Endothelial cell of umbilical vein (primary cell): ENCODE measurements around the gene ZDHHC13. TPM values are rescaled to one million over a fixed set of nuclear protein-coding genes. Genes with fewer than 3 reads are reported as not detected.

ENCODE experiments used
- BruUV-seq: library from RNA; stranded (reverse); fragments of 400-500 nt; replicated peaks from 2 replicates; lab custom pipeline; 2021; lab: Mats Ljungman, UMichigan
- CTCF ChIA-PET: fragments of 300-600, 350-600 bp; sonication (Branson Sonifier 250); formaldehyde crosslinking; loops from one replicate; lab custom pipeline; 2021; ENCODE audit warnings: antibody characterized with exemption, inconsistent platforms; lab: Charles Lee
- POLR2A ChIA-PET: fragments of 300-600, 350-600 bp; sonication (Branson Sonifier 250); formaldehyde crosslinking; loops from one replicate; lab custom pipeline; 2021; ENCODE audit warnings: antibody characterized with exemption, inconsistent platforms; lab: Charles Lee
- DNase-seq: peaks from one replicate; pipeline ENCODE4 v3.0.0-alpha.2; 2011; ENCODE audit warnings: low read depth, low spot score
- FAIRE-seq: peaks from 2 replicates; lab custom pipeline; 2011; peaks lifted over from hg19 to GRCh38; lab: Jason Lieb, UNC
- H2AFZ ChIP-seq: 2 replicates; pipeline ENCODE4 v1.6.0; 2012; ENCODE audit warnings: low read depth, low read length, control low read depth, inconsistent platforms
- H3K27ac ChIP-seq: 2 replicates; pipeline ENCODE4 v1.5.1; 2011; ENCODE audit warnings: low read depth, mild to moderate bottlenecking, control low read depth, low read length, moderate library complexity; ENCODE audit not compliant: insufficient read depth
- H3K27me3 ChIP-seq, 2 experiments: 2 replicates each; pipeline versions ENCODE4 v1.6.0 to v1.6.1; 2011; ENCODE audit warnings: low read length in 2 of 2, mixed read lengths in 1 of 2; ENCODE audit not compliant: control insufficient read depth in 2 of 2, insufficient read depth in 2 of 2
- H3K36me3 ChIP-seq, 2 experiments: 2 replicates in 1 of 2; 3 replicates in 1 of 2; pipeline ENCODE4 v1.5.1; 2011; ENCODE audit warnings: low read length in 2 of 2, mild to moderate bottlenecking in 1 of 2, moderate library complexity in 1 of 2; ENCODE audit not compliant: control insufficient read depth in 2 of 2, insufficient read depth in 2 of 2; ENCODE audit errors: extremely low read depth in 1 of 2
- H3K4me1 ChIP-seq: 3 replicates; pipeline ENCODE4 v1.5.1; 2011; ENCODE audit warnings: mild to moderate bottlenecking, low read length; ENCODE audit not compliant: control insufficient read depth, insufficient read depth; ENCODE audit errors: extremely low read depth
- H3K4me2 ChIP-seq: 2 replicates; pipeline ENCODE4 v1.6.1; 2011; ENCODE audit warnings: low read length, control low read depth, mixed read lengths; ENCODE audit not compliant: insufficient read depth
- H3K4me3 ChIP-seq, 3 experiments: fragments of 200-600 bp in 1 of 3; sonication (generic), shearing (Covaris generic) in 1 of 3; replicated peaks in 1 of 3; 2 replicates each; pipeline ENCODE4 v1.5.1; 2011 to 2016; ENCODE audit warnings: control low read depth in 3 of 3, low read length in 3 of 3, mild to moderate bottlenecking in 2 of 3, inconsistent platforms in 1 of 3, low read depth in 1 of 3, moderate library complexity in 1 of 3; ENCODE audit not compliant: insufficient read depth in 1 of 3
- H3K79me2 ChIP-seq: 2 replicates; pipeline ENCODE4 v1.6.0; 2012; ENCODE audit warnings: low read length, inconsistent platforms; ENCODE audit not compliant: control insufficient read depth, insufficient read depth
- H3K9ac ChIP-seq: replicated peaks from 2 replicates; pipeline ENCODE3; 2011; ENCODE audit warnings: low read length, control low read depth; ENCODE audit not compliant: insufficient read depth; ENCODE audit errors: extremely low read depth
- H3K9me1 ChIP-seq: replicated peaks from 3 replicates; pipeline ENCODE4 v1.6.0; 2011; ENCODE audit warnings: mild to moderate bottlenecking, low read length; ENCODE audit not compliant: control insufficient read depth, insufficient read depth; ENCODE audit errors: extremely low read depth
- H3K9me3 ChIP-seq: replicated peaks from 2 replicates; pipeline ENCODE4 v1.5.1; 2012; ENCODE audit warnings: low read length, inconsistent platforms; ENCODE audit not compliant: control insufficient read depth, insufficient read depth
- H4K20me1 ChIP-seq: replicated peaks from 2 replicates; pipeline ENCODE3; 2011; ENCODE audit warnings: mild to moderate bottlenecking, low read length; ENCODE audit not compliant: control insufficient read depth, insufficient read depth; ENCODE audit errors: extremely low read depth
- EZH2 ChIP-seq: IDR thresholded peaks from 2 replicates; pipeline ENCODE4 v1.6.1; 2012; ENCODE audit warnings: borderline replicate concordance, low read depth, mild to moderate bottlenecking, moderate library complexity, low read length, inconsistent platforms; ENCODE audit not compliant: severe bottlenecking
- FOS ChIP-seq: IDR thresholded peaks from 2 replicates; pipeline ENCODE4 v1.6.1; 2011; ENCODE audit warnings: mild to moderate bottlenecking, low read length, moderate library complexity, borderline replicate concordance; ENCODE audit not compliant: insufficient read depth
- GATA2 ChIP-seq: IDR thresholded peaks from 2 replicates; pipeline ENCODE4 v1.7.0; 2011; ENCODE audit warnings: low read depth, mild to moderate bottlenecking, moderate library complexity, mixed read lengths, low read length; ENCODE audit not compliant: insufficient read length, insufficient read depth
- JUN ChIP-seq: IDR thresholded peaks from 2 replicates; pipeline ENCODE4 v1.6.1; 2011; ENCODE audit warnings: borderline replicate concordance, low read depth; ENCODE audit not compliant: insufficient read length, insufficient read depth
- MYC ChIP-seq: IDR thresholded peaks from one replicate; pipeline ENCODE4 v1.6.1; 2011; ENCODE audit warnings: mild to moderate bottlenecking, low read depth, low read length
- POLR2A ChIP-seq: IDR thresholded peaks from 2 replicates; pipeline ENCODE4 v1.6.1; 2012; ENCODE audit warnings: low read depth, mild to moderate bottlenecking, control low read depth, low read length
- POLR2AphosphoS5 ChIP-seq: IDR thresholded peaks from 2 replicates; pipeline ENCODE4 v1.6.1; 2012; ENCODE audit warnings: low read depth, mild to moderate bottlenecking, control low read depth, low read length, moderate library complexity; ENCODE audit not compliant: insufficient read depth
- dilution Hi-C: fragments of 300-500 bp; cut with MboI; formaldehyde crosslinking; loops from one replicate; pipeline ENCODE4 v1.15.0; 2019; ENCODE audit warnings: low sequenced_read_pairs; ENCODE audit not compliant: extremely low pct_ligation_motif_present
- intact Hi-C: fragments of 100-400 bp; cut with micrococcal nuclease; formaldehyde crosslinking; loops from one replicate; pipeline ENCODE4 v1.10.0; 2022
- polyA plus RNA-seq, 4 experiments: library from polyadenylated mRNA; depleted of rRNA in 3 of 4; stranded (reverse) in 3 of 4; unstranded in 1 of 4; fragments of >200 nt; gene quantifications; 2 replicates each; pipeline versions ENCODE4 v1.2.1 to v1.2.3, GENCODE V29; 2011 to 2012; ENCODE audit warnings: missing spikeins in 1 of 4
- total RNA-seq: library from RNA; stranded (reverse); gene quantifications from 2 replicates; pipeline ENCODE4 v1.2.3, GENCODE V29; 2021
- TF ChIP-seq, protein P1 (sequence below), 2 donors: IDR thresholded peaks; 1 replicate in 1 of 2; 2 replicates in 1 of 2; pipeline ENCODE4 v1.5.1; 2011; ENCODE audit warnings: low read length in 2 of 2, mild to moderate bottlenecking in 2 of 2, moderate library complexity in 2 of 2, control low read depth in 1 of 2, inconsistent platforms in 1 of 2, low read depth in 1 of 2; ENCODE audit not compliant: insufficient read depth in 1 of 2; ENCODE audit errors: extremely low read depth in 1 of 2
- TF ChIP-seq, protein P2 (sequence below): IDR thresholded peaks from 2 replicates; pipeline ENCODE4 v1.6.1; 2011; ENCODE audit not compliant: insufficient read depth, insufficient read length

ZDHHC13 gene
- total and polyA plus RNA-seq, 2 donors (not counting 3 experiments of a cell fraction or from before 2014, with no cell fraction given) = 37.4 to 52.9 TPM

GRCh38 chr11:19121646-19122045, 4.7 kb downstream of the ZDHHC13 start:
- Histone ChIP-seq H3K4me3 (no peak overlapping the region), H3K27ac (no peak overlapping the region), H3K79me2 (peaks cover 87% of the 10 kb centered on the region), H3K9ac (no peak overlapping the region), H4K20me1 (no peaks in the 10 kb centered on the region), H3K36me3 (peaks cover 0 to 13% of the 10 kb centered on the region in 2 experiments), H3K4me1 (peaks cover 46% of the 10 kb centered on the region), H3K9me1 (no peaks in the 10 kb centered on the region), H3K4me2 (peak overlapping the region; percentile 94), H3K9me3 (no peaks in the 10 kb centered on the region), H3K27me3 (no peaks in the 10 kb centered on the region), H2AFZ (no peak overlapping the region)
- TF ChIP-seq, protein P1, sequence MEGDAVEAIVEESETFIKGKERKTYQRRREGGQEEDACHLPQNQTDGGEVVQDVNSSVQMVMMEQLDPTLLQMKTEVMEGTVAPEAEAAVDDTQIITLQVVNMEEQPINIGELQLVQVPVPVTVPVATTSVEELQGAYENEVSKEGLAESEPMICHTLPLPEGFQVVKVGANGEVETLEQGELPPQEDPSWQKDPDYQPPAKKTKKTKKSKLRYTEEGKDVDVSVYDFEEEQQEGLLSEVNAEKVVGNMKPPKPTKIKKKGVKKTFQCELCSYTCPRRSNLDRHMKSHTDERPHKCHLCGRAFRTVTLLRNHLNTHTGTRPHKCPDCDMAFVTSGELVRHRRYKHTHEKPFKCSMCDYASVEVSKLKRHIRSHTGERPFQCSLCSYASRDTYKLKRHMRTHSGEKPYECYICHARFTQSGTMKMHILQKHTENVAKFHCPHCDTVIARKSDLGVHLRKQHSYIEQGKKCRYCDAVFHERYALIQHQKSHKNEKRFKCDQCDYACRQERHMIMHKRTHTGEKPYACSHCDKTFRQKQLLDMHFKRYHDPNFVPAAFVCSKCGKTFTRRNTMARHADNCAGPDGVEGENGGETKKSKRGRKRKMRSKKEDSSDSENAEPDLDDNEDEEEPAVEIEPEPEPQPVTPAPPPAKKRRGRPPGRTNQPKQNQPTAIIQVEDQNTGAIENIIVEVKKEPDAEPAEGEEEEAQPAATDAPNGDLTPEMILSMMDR (IDR thresholded peaks at IDR 0.05; ENCODE audit: extremely low read depth in 1 of 2, insufficient read depth in 1 of 2, low read depth in 1 of 2, low read length in 2 of 2) = no peak
- TF ChIP-seq, protein P2, sequence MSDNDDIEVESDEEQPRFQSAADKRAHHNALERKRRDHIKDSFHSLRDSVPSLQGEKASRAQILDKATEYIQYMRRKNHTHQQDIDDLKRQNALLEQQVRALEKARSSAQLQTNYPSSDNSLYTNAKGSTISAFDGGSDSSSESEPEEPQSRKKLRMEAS = no peak
- no peak for TF ChIP-seq FOS
- no peak for TF ChIP-seq POLR2AphosphoS5
- TF ChIP-seq MYC = no peak
- TF ChIP-seq JUN = no peak
- no peak for TF ChIP-seq EZH2
- TF ChIP-seq GATA2 = no peak
- TF ChIP-seq POLR2A = no peak
- DNase-seq (no peak), FAIRE-seq (no peak)
- ChIA-PET CTCF (interaction anchor here (0.6 to 4.1 kb wide), 7 partner anchors 9 to 248 kb away, joined by 3 to 65 read pairs (median 3); no protein-coding TSS in a partner anchor), POLR2A (no interaction called here)
- no TSS peak for BruUV-seq
- intact Hi-C loops (no loop called here), dilution Hi-C loops (no loop called here)
